Measurements from ENCODE around the gene CTNNBIP1. TPM values are rescaled to one million over a fixed set of nuclear protein-coding genes. Genes with fewer than 3 reads are reported as not detected.

Gene CTNNBIP1
- total and polyA plus RNA-seq, 2 donors (not counting 3 experiments of a cell fraction or from before 2014, with no cell fraction given): 26.6 to 31.7 TPM

- Histone ChIP-seq H3K27ac (ENCODE audit: insufficient read depth, low read depth, low read length) (no peak overlapping the region), H3K9me1 (replicated peaks; ENCODE audit: control insufficient read depth, extremely low read depth, insufficient read depth, low read length) (no peaks in the 10 kb centered on the region), H3K36me3 (ENCODE audit: control insufficient read depth in 2 of 2, extremely low read depth in 1 of 2, insufficient read depth in 2 of 2, low read length in 2 of 2) (no peaks in the 10 kb centered on the region), H3K27me3 (ENCODE audit: control insufficient read depth in 2 of 2, insufficient read depth in 2 of 2, low read length in 2 of 2) (no peaks in the 10 kb centered on the region), H3K79me2 (ENCODE audit: control insufficient read depth, insufficient read depth, low read length) (no peaks in the 10 kb centered on the region), H3K9me3 (replicated peaks; ENCODE audit: control insufficient read depth, insufficient read depth, low read length) (no peaks in the 10 kb centered on the region), H4K20me1 (replicated peaks; ENCODE audit: control insufficient read depth, extremely low read depth, insufficient read depth, low read length) (no peaks in the 10 kb centered on the region), H3K4me1 (ENCODE audit: control insufficient read depth, extremely low read depth, insufficient read depth, low read length) (no peaks in the 10 kb centered on the region), H3K4me3 (replicated peaks in 1 of 3; ENCODE audit: insufficient read depth in 1 of 3, low read depth in 1 of 3, low read length in 3 of 3) (no peak overlapping the region), H3K4me2 (ENCODE audit: insufficient read depth, low read length) (no peak overlapping the region), H3K9ac (replicated peaks; ENCODE audit: extremely low read depth, insufficient read depth, low read length) (no peak overlapping the region), H2AFZ (ENCODE audit: low read depth, low read length) (no peak overlapping the region)
- no peak for TF ChIP-seq FOS (IDR thresholded peaks at IDR 0.05; ENCODE audit: borderline replicate concordance, insufficient read depth, low read length)
- TF ChIP-seq MAX (IDR thresholded peaks at IDR 0.05; ENCODE audit: insufficient read depth, insufficient read length): no peak
- no peak for TF ChIP-seq EZH2 (IDR thresholded peaks at IDR 0.05; ENCODE audit: borderline replicate concordance, low read depth, low read length, severe bottlenecking)
- no peak for TF ChIP-seq POLR2AphosphoS5 (IDR thresholded peaks at IDR 0.05; ENCODE audit: insufficient read depth, low read depth, low read length)
- TF ChIP-seq CTCF (IDR thresholded peaks at IDR 0.05; ENCODE audit: extremely low read depth in 1 of 2, insufficient read depth in 1 of 2, low read depth in 1 of 2, low read length in 2 of 2): no peak
- no peak for TF ChIP-seq MYC (IDR thresholded peaks at IDR 0.05; ENCODE audit: low read depth, low read length)
- TF ChIP-seq JUN (IDR thresholded peaks at IDR 0.05; ENCODE audit: borderline replicate concordance, insufficient read depth, insufficient read length, low read depth): no peak
- no peak for TF ChIP-seq GATA2 (IDR thresholded peaks at IDR 0.05; ENCODE audit: insufficient read depth, insufficient read length, low read depth, low read length)
- TF ChIP-seq POLR2A (IDR thresholded peaks at IDR 0.05; ENCODE audit: low read depth, low read length): no peak
- intact Hi-C loops (cut with micrococcal nuclease) (no loop called here), dilution Hi-C loops (cut with MboI; ENCODE audit: extremely low pct_ligation_motif_present, low sequenced_read_pairs) (no loop called here)
- no peak for FAIRE-seq
- ChIA-PET CTCF (interaction anchor here (0.7 to 0.9 kb wide), 2 partner anchors 10 to 11 kb away, joined by 3 to 4 read pairs; no protein-coding TSS in a partner anchor), POLR2A (no interaction called here)
- no TSS peak for BruUV-seq (replicated peaks)
- DNase-seq (ENCODE audit: low read depth, low spot score): no peak
Measured at GRCh38 chr1:9853249-9853595, 56.8 kb downstream of the CTNNBIP1 start.
